ENCODE results near the gene FCHO2.

FCHO2 gene

GRCh38 chr5:73115399-73116051, 159.7 kb downstream of the FCHO2 start:
- no peak for DNase-seq

DNA sequence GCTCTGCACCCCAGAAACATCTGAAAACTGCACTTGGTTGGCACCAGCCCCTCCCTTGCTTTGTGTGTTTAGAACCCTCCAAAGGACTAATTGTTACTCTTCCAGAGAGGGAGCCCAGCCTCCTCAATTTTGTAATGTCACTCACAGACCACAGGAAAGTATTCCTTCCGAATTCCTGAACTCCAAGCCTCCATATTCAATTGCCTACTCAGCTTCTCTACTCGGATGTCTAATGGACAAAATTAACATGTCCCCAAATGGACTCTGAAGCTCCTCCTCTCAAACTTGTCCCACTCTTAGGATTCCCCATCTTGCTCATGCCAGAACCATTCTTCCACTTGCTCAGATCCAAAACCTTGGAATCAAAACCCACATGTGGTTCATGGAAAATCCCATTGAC, 160.7 kb downstream of the FCHO2 start:
- no peak for DNase-seq

DNA sequence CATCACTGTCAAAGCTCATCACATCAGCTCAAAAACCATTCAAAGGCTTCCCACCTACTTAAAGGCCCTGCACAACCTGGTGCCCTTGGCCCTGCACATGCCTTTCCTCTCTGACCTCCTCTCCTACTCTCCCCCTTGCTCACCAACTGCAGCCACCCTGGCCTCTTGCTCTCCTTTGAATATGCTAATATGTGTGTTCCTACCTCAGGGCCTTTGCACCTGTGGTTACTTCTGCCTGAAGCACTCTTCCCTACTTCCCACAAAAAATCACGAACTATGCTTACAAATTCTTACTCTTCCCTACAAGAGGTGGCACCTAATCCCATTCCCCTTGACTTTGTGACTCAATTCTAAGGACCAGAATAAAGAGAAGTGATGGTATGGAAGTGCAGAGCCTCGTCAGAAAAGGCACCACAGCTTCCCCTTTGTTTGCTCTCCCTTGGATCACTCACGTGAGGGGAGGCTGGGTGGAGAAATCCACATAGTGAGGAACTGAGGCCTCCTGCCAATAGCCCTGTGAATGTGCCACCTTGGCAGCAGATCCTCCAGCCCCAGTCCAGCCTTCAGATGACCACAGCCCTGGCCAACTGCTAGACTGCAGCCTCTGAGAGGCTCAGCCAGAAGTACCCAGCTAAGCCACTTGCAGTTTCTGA, 161.4 kb downstream of the FCHO2 start:
- DNase-seq, result no peak

DNA sequence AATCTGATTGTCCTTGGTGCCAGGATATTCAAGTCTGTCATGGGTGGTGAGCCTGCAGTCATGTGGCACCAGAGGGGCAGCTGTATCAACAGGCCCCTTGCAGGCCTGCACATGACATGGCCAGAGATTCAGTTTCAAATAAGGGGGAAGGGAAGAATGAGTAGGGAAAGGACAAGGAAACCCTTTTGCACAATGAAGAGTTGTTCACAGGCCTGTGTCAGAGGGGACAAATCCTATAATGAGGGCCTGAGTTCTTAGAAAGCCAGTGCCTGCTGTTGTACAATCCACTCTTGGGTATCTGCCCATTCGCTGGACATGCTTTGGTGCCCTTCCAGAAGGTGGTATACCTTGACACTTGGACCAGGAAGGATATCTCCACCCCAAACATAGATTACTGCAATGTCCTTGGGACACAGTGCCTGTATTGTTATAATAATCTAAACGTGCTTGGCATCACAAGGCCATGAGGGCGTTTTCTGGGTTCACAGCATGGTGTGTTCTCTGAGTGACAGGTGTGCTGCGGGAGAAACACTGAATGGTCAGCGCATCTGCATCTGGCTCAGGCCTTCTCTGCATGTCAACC, 162.6 kb downstream of the FCHO2 start:
- DNase-seq, result peak; percentile 29 to 85

DNA sequence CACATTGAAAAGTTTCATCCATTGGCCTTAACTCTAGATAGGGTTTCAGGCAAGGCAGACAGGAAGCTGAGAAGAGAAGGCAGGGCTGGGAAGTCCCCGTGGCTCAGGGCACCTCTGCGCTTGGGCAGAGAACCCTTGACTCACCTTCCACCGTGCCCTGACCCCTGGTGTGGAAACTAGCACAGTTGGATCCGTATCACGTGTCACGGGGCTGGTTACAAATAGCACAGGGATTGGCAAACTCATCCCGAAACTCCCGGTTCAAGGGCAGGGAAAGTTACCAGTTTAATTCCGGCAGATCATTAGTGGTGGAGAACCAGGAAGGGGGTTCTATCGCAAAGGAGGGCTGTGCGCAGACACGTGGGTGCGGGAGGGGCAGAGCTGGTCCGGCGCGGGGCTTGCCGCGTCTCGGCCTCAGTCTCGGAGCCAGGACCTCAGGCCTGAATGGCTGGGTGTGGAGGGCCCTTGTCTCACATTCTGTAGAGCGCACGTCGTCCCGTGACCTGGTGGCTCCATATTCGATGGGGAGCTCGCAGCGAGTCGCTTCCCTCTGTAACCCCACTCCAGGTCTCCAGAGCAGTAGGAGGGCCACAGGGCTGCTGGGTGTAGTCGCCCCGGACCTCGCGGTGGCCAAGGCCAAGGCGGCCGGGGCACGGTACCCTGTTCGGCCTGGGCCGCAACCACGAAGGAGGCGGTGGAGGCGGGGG, 163.8 kb downstream of the FCHO2 start:
- no peak for DNase-seq

- DNase-seq, result peak in 1 of 2 donors; percentile 3
Observed at GRCh38 chr5:73120222-73121118, 164.6 kb downstream of the FCHO2 start, which contains the start of gene TMEM171. TSS of gene TMEM171 (plus strand) at chr5:73120575. CDS start at chr5:73123374, 2,799 bp downstream.

DNA sequence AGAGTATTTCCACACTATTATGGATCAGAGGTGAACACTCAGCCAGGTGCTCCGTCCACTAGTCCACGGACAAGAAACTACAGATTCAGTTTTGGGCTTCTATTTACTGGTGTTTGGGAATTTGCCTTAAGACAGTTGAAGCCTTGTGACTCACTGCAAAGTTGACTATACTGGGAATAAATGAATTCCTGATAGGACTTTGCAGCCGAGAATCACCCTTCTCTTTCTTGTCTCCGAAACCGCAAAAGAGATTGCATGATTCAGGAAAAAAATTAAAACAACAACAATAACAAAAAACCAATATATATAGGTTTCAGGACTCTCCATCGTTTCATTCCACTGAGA, 165.2 kb downstream of the FCHO2 start:
- DNase-seq, result no peak

DNA sequence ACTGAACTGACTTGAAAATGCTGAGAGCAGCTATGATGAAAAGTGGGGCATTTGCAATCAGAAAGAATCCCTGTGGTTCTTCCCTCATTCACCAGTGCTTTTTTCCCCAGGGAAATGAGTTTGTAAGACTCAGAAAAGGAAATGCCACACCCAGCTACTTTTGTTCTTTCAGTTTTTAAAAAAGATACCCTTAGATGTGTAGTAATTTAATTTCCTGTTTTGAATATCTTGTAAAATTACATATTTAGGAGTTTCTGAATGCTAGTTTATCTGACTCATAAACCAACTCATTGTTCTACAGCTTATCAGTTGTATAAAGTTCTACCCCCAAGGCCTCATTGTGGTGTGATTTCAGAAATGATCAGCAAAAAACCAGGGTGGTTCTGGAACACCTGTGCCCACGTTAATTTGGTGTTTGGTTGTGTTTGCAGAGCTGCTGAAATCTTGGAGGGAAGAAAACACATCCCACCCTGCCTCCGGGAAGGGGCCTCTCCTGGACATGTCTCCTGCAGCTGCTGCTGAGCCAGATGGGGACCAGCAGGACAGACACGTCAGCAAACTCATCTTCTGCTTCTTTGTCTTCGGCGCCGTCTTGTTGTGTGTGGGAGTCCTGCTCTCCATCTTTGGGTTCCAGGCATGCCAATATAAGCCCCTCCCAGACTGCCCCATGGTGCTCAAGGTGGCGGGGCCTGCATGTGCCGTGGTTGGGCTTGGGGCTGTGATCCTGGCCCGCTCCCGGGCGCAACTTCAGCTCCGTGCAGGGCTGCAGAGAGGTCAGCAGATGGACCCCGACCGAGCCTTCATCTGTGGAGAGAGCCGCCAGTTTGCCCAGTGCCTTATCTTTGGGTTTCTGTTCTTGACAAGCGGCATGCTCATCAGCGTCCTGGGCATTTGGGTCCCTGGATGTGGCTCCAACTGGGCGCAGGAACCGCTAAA, 167.3 kb downstream of the FCHO2 start:
- DNase-seq, result no peak

DNA sequence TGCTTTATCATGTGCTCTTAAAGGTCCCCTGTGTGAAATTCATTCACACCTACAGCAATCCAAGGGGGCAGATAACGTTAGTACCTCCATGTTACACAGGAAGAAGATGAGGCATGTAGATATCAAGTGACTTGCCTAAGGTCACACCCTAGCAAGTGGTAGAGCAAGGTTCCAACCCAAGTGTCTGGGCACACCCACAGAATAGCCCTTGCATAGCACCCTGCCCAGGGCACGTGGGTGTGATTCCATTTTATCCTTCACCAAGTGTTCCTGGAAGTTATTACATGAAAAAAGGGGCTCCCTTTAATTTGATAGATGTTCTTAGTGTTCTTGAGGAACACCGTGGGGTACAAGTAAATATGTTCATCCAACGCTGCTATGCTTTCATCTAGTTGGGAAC, 169.4 kb downstream of the FCHO2 start:
- DNase-seq, result no peak

GRCh38 chr5:73126381-73126780, 170.5 kb downstream of the FCHO2 start:
- peak; percentile 44 to 81 for DNase-seq

- DNase-seq, result no peak
Observed at GRCh38 chr5:73126957-73127356, 171.1 kb downstream of the FCHO2 start.

DNA sequence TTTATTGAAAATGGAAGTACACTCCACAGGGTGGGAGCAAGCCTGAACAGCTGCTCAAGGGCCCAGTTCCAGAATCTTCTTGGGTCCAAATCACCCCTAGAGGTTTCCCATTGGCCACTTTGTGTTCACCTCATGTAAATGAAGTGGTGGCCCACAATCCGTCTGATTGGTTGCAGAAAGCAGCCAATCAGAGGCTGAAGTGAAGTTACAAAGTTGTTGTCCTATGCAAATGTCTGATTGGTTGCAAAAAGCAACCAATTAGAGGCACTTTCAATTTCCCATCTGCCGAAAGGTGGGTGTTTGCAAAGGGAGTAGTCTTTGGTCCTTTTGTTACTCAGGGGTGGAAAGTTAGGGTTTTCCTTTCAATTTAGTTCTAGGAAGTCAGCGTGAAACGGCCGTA, 173.3 kb downstream of the FCHO2 start:
- no peak for DNase-seq

DNA sequence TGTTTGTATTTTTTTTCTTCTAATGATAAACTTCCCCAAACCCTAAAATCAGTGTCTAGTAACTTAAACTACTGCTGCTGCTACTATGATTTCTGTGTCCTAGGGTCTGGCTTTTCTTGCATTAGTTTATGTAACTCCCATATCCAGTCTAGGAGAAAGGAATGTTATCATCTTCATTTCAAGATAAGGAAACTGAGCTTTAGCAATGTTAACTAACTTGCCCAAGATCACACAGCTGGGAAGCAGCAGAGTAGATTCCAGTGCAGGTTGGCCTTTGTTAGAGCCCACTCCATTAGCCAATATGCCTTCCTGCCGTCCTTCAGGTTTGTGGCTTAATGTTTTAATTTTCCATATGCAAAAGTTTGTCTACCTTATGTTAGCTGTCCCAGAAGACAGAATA, 175.0 kb downstream of the FCHO2 start:
- DNase-seq, result no peak

GRCh38 chr5:73131711-73132425, 176.0 kb downstream of the FCHO2 start:
- DNase-seq, result no peak

GRCh38 chr5:73132759-73133158, 176.9 kb downstream of the FCHO2 start:
- DNase-seq, result no peak

DNA sequence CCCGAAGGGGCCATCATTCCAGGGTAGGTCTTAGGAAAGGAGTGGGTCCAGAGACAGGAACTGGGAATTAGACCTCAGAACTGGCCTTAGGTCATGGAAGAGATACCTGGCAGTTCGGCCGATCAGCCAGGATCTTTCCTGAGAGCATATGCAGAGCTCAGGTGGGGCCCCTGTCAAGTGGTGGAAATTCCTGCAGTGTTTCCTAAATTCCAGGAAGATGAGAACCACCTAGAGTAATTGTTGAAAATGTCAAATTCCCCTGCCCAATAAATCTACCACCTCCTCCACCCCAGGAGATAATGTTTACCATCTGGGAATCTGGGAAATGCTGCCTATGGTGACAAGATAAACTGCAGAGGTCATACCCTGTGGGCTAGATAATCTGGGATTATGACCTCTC, 179.2 kb downstream of the FCHO2 start:
- no peak for DNase-seq

DNA sequence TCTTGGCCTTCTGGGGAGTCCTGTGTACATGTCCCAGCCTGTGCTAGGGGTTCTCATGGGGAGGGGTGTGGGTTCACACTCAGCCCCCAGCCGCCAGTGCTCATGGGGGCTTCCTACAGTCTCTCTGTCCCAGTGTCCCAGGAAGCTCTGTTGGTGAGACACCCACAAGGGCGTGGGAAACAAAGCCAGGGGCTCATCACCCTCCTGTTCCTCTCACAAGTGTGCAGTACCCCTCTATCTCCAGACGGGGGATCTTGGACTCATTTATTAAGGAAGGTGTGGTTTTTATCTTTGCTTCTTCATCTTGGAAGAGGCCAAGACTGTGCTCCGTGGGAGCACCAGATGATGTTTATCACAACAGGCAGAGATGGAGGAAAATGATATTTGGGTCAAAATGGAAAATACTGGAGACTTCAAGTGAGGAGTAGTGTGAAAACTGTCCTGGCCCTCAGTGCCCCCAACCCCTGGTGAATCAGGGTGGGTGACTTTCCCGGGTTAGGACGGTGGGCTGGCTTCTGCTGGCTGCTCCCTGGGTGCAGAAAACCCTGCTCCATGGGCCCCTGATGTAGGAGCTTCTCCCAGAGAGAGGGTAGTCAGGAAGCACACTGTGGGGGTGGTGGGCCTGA, 179.7 kb downstream of the FCHO2 start:
- DNase-seq, result no peak

- no peak for DNase-seq
Observed at GRCh38 chr5:73136055-73136562, 180.3 kb downstream of the FCHO2 start.

DNA sequence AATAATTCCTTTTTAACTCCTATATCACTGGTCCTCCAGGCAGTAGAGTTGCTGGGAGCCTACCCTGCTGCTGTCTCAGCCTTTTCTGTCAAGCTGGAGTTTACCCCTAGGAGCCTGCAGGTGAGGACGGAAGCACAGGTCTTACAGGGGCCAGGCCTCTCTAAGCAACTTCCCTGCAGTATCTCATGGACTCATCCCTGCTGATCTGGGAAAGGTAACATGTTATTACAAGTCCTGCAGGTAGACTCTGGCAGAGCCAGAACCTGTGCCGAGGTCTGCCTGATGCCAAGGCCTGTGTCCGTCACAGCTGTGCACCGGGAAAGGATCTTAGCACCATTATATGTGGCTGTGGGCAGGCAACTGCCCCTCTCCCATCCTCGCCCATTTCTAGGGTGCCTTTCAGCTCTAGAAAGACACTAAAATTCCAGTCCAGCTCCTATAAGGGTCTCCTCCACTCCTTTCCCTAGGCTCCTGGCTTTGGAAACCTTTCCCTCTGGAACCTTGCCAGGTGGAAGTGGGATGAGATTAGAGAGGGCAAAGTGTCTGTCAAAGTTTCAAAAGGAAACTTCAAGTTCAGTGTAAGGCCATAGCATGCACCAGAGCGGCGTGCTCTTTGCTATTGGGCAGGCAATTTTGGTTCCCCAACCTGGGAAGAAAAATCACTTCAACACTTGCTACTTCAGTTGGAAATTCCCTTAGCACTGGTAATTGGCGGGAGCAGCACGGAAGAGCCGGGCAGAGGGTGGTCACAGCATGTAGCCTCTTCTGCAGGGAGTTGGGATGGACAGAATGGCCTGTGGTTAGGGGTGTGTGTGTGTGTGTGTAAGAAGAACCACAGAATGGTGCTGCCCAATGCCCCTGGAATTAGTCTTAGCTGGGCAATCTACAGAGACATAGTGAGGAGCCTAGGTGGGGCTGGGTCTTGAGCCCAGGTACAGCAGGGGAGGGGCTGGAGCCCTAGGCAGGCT, 182.0 kb downstream of the FCHO2 start:
- no peak for DNase-seq
